Liver (tissue), 9 donors: ENCODE results near the gene SLC6A11. TPM values are rescaled to one million over a fixed set of nuclear protein-coding genes. Genes with fewer than 3 reads are reported as not detected.

Experiments used
- DNase-seq: peaks from one replicate; pipeline ENCODE4 v3.0.0-alpha.2; 2017; ENCODE audit warnings: low spot score
- H3K27ac ChIP-seq, 2 donors: one replicate each; pipeline ENCODE4 v1.7.0; 2013; ENCODE audit warnings: inconsistent platforms in 2 of 2, low read length in 2 of 2, control low read depth in 1 of 2, low read depth in 1 of 2, mild to moderate bottlenecking in 1 of 2
- H3K27me3 ChIP-seq, 4 donors: one replicate each; pipeline versions ENCODE4 v1.6.1 to v1.7.0; 2013; ENCODE audit warnings: low read length in 3 of 4, inconsistent platforms in 1 of 4, mild to moderate bottlenecking in 1 of 4, moderate library complexity in 1 of 4; ENCODE audit not compliant: control insufficient read depth in 4 of 4, insufficient read depth in 4 of 4
- H3K36me3 ChIP-seq, 4 donors: one replicate each; pipeline versions ENCODE4 v1.6.1 to v1.7.0; 2013; ENCODE audit warnings: low read length in 3 of 4, mild to moderate bottlenecking in 3 of 4, low read depth in 1 of 4, moderate library complexity in 1 of 4; ENCODE audit not compliant: control insufficient read depth in 4 of 4, insufficient read depth in 3 of 4
- H3K4me1 ChIP-seq, 4 donors: one replicate each; pipeline versions ENCODE4 v1.6.1 to v1.7.0; 2013; ENCODE audit warnings: low read length in 3 of 4, mild to moderate bottlenecking in 3 of 4, moderate library complexity in 1 of 4; ENCODE audit not compliant: control insufficient read depth in 4 of 4, insufficient read depth in 4 of 4
- H3K4me3 ChIP-seq, 3 donors: one replicate each; pipeline versions ENCODE4 v1.6.1 to v1.7.0; 2013; ENCODE audit warnings: low read length in 3 of 3, control low read depth in 1 of 3, low read depth in 1 of 3, mild to moderate bottlenecking in 1 of 3
- H3K9ac ChIP-seq, 2 donors: one replicate each; pipeline ENCODE4 v1.7.0; 2013; ENCODE audit warnings: low read length in 2 of 2, mild to moderate bottlenecking in 2 of 2, moderate library complexity in 2 of 2, control low read depth in 1 of 2, low read depth in 1 of 2
- H3K9me3 ChIP-seq, 4 donors: one replicate each; pipeline versions ENCODE4 v1.6.1 to v1.7.0; 2013; ENCODE audit warnings: low read length in 3 of 4; ENCODE audit not compliant: control insufficient read depth in 4 of 4
- ATF3 ChIP-seq: IDR thresholded peaks from 2 replicates; pipeline ENCODE4 v1.6.1; 2016; ENCODE audit warnings: antibody characterized with exemption
- CTCF ChIP-seq: fragments of 150-350 bp; IDR thresholded peaks from 2 replicates; pipeline ENCODE4 v1.5.1; 2017; ENCODE audit warnings: improper control_type of control experiment, low read depth, low read length; ENCODE audit not compliant: missing input control
- EGR1 ChIP-seq, 2 donors: IDR thresholded peaks; 2 replicates each; pipeline ENCODE4 v1.6.1; 2016 to 2018; ENCODE audit warnings: antibody characterized with exemption in 2 of 2, low read depth in 2 of 2
- FOXA1 ChIP-seq: IDR thresholded peaks from 2 replicates; pipeline ENCODE4 v1.6.1; 2016; ENCODE audit warnings: antibody characterized with exemption
- FOXA2 ChIP-seq: IDR thresholded peaks from 2 replicates; pipeline ENCODE4 v1.6.1; 2016; ENCODE audit warnings: antibody characterized with exemption
- GABPA ChIP-seq, 2 donors: IDR thresholded peaks in 1 of 2; conservative IDR thresholded peaks in 1 of 2; 2 replicates each; pipeline ENCODE4 v1.6.1; 2016; ENCODE audit warnings: antibody characterized with exemption in 2 of 2, mild to moderate bottlenecking in 1 of 2, moderate library complexity in 1 of 2
- HNF4A ChIP-seq, 2 donors: conservative IDR thresholded peaks; 2 replicates each; pipeline ENCODE4 v1.6.1; 2016; ENCODE audit warnings: antibody characterized with exemption in 2 of 2, mild to moderate bottlenecking in 2 of 2
- HNF4G ChIP-seq: IDR thresholded peaks from 2 replicates; pipeline ENCODE4 v1.6.1; 2016; ENCODE audit warnings: antibody characterized with exemption
- JUND ChIP-seq, 2 donors: IDR thresholded peaks; 2 replicates each; pipeline ENCODE4 v1.6.1; 2016; ENCODE audit warnings: antibody characterized with exemption in 2 of 2
- MAX ChIP-seq: IDR thresholded peaks from 2 replicates; pipeline ENCODE4 v1.6.1; 2016; ENCODE audit warnings: antibody characterized with exemption
- NR2F2 ChIP-seq: IDR thresholded peaks from 2 replicates; pipeline ENCODE4 v1.6.1; 2016; ENCODE audit warnings: antibody characterized with exemption
- RAD21 ChIP-seq, 2 donors: IDR thresholded peaks; 2 replicates each; pipeline ENCODE4 v1.6.1; 2016; ENCODE audit warnings: antibody characterized with exemption in 2 of 2, mild to moderate bottlenecking in 2 of 2
- REST ChIP-seq: IDR thresholded peaks from 2 replicates; pipeline ENCODE4 v1.6.1; 2016; ENCODE audit warnings: antibody characterized with exemption, mild to moderate bottlenecking
- RXRA ChIP-seq, 2 donors: IDR thresholded peaks; 2 replicates each; pipeline ENCODE4 v1.6.1; 2017 to 2018; ENCODE audit warnings: antibody characterized with exemption in 2 of 2, mild to moderate bottlenecking in 1 of 2
- SP1 ChIP-seq: IDR thresholded peaks from 2 replicates; pipeline ENCODE4 v1.6.1; 2018; ENCODE audit warnings: antibody characterized with exemption, mild to moderate bottlenecking
- TAF1 ChIP-seq: conservative IDR thresholded peaks from 2 replicates; pipeline ENCODE4 v1.6.1; 2016; ENCODE audit warnings: antibody characterized with exemption, mild to moderate bottlenecking
- YY1 ChIP-seq: IDR thresholded peaks from 2 replicates; pipeline ENCODE4 v1.6.1; 2016; ENCODE audit warnings: antibody characterized with exemption, mild to moderate bottlenecking
- ZBTB33 ChIP-seq: IDR thresholded peaks from 2 replicates; pipeline ENCODE4 v1.6.1; 2016; ENCODE audit warnings: antibody characterized with exemption
- WGBS: extraction: QIAGEN DNeasy Blood & Tissue Kit; methylation state at CpG from one replicate; pipeline ENCODE4 v1.1.7; 2013; 5-methylcytosine and 5-hydroxymethylcytosine counted together
- polyA plus RNA-seq, 2 donors: library from polyadenylated mRNA; stranded (reverse) in 1 of 2; unstranded in 1 of 2; fragments of 200-250 nt in 1 of 2; fragments of >200 nt in 1 of 2; fragmentation: Nextera tagmentation in 1 of 2; extraction: Ambion mirVana in 1 of 2; gene quantifications; one replicate each; pipeline versions ENCODE4 v1.2.1 to v1.2.3, GENCODE V29; 2013 to 2015
- total RNA-seq, 2 donors: library from RNA; depleted of rRNA; stranded (reverse); fragments of >200 nt; gene quantifications; one replicate each; pipeline ENCODE4 v1.2.3, GENCODE V29; 2014
- donor health status: healthy.
- donor health status: healthy.
- donor health status: healthy.
- donor health status: healthy.
- donor health status: healthy.

Gene SLC6A11
- total and polyA plus RNA-seq, 4 donors = under 0.01 to 7.1 (median 0.01) TPM; not detected in 1

- Histone ChIP-seq H3K4me3 (no peak overlapping the region), H3K9me3 (peaks cover 0 to 3% (median 3%) of the 10 kb centered on the region in 4 donors), H3K36me3 (no peaks in the 10 kb centered on the region), H3K4me1 (no peaks in the 10 kb centered on the region), H3K9ac (no peak overlapping the region), H3K27ac (no peak overlapping the region), H3K27me3 (peaks cover 0 to 4% (median 0%) of the 10 kb centered on the region in 4 donors)
- 71% methylated on average over 2 of the region's 2 CpGs for WGBS
- DNase-seq = no peak
- no peak for TF ChIP-seq HNF4A (conservative IDR thresholded peaks at IDR 0.05)
- TF ChIP-seq JUND (IDR thresholded peaks at IDR 0.05) = no peak
- TF ChIP-seq EGR1 (IDR thresholded peaks at IDR 0.05; ENCODE audit: low read depth in 2 of 2) = no peak
- no peak for TF ChIP-seq FOXA1
- TF ChIP-seq HNF4G = no peak
- no peak for TF ChIP-seq TAF1
- TF ChIP-seq ZBTB33 = no peak
- TF ChIP-seq RAD21 (IDR thresholded peaks at IDR 0.05) = no peak
- TF ChIP-seq GABPA (IDR thresholded peaks at IDR 0.05 in 1 of 2, conservative IDR thresholded peaks at IDR 0.05 in 1 of 2) = no peak
- no peak for TF ChIP-seq NR2F2
- TF ChIP-seq RXRA (IDR thresholded peaks at IDR 0.05) = no peak
- TF ChIP-seq SP1 = no peak
- TF ChIP-seq MAX = no peak
- TF ChIP-seq CTCF = no peak
- TF ChIP-seq ATF3 = no peak
- no peak for TF ChIP-seq FOXA2
- TF ChIP-seq YY1 = no peak
- TF ChIP-seq REST = no peak
These were observed 38.4 kb upstream of the SLC6A11 start for GRCh38 chr3:10777627-10778026.
